Naive thymus-derived CD4-positive, alpha-beta T cell (primary cell): ENCODE results near the gene MAP1LC3B2. TPM values are rescaled to one million over a fixed set of nuclear protein-coding genes. Genes with fewer than 3 reads are reported as not detected.

Source experiments
- ATAC-seq: fragments of 150-1000 bp; cut with Tn5 transposase; 2 replicates; pipeline ENCODE4 v1.10.0; 2021; ENCODE audit warnings: mild to moderate bottlenecking, moderate library complexity
- CTCF ChIA-PET: fragments of 350-600 bp; sonication (Branson Sonifier 250); formaldehyde crosslinking; loops from one replicate; lab custom pipeline; 2021; ENCODE audit warnings: antibody characterized with exemption; lab: Charles Lee
- POLR2A ChIA-PET: fragments of 350-600 bp; sonication (Branson Sonifier 250); formaldehyde crosslinking; loops from one replicate; lab custom pipeline; 2021; ENCODE audit warnings: antibody characterized with exemption, inconsistent platforms; lab: Charles Lee
- DNase-seq, 9 donors: peaks; one replicate each; pipeline versions ENCODE4 v3.0.0 to v3.0.0-alpha.2; 2020 to 2022; ENCODE audit warnings: mixed read lengths in 1 of 9
- H3K27ac ChIP-seq: one replicate; pipeline ENCODE4 v1.7.0; 2013; ENCODE audit warnings: mild to moderate bottlenecking, low read depth, low read length, moderate library complexity
- H3K27me3 ChIP-seq, 2 donors: one replicate each; pipeline ENCODE4 v1.7.0; 2013; ENCODE audit warnings: low read length in 2 of 2, mild to moderate bottlenecking in 2 of 2, moderate library complexity in 2 of 2; ENCODE audit not compliant: control insufficient read depth in 2 of 2, insufficient read depth in 2 of 2
- H3K36me3 ChIP-seq, 3 experiments: 1 replicate in 2 of 3; 2 replicates in 1 of 3; pipeline ENCODE4 v1.7.0; 2013; ENCODE audit warnings: low read length in 3 of 3, mild to moderate bottlenecking in 3 of 3, moderate library complexity in 1 of 3; ENCODE audit not compliant: insufficient read depth in 3 of 3, control insufficient read depth in 2 of 3
- H3K4me1 ChIP-seq, 2 donors: one replicate each; pipeline ENCODE4 v1.7.0; 2013; ENCODE audit warnings: low read length in 2 of 2, mild to moderate bottlenecking in 2 of 2, moderate library complexity in 1 of 2; ENCODE audit not compliant: control insufficient read depth in 2 of 2, insufficient read depth in 2 of 2
- H3K4me3 ChIP-seq: 2 replicates; pipeline ENCODE4 v1.7.0; 2013; ENCODE audit warnings: mild to moderate bottlenecking, low read length
- H3K9me3 ChIP-seq, 3 experiments: 1 replicate in 2 of 3; 2 replicates in 1 of 3; pipeline ENCODE4 v1.7.0; 2013; ENCODE audit warnings: low read length in 3 of 3; ENCODE audit not compliant: control insufficient read depth in 2 of 3
- H3K27ac Mint-ChIP-seq, 9 donors: one replicate each; pipeline ENCODE4 v1.8.0; 2020 to 2022; ENCODE audit warnings: mixed read lengths in 9 of 9, mild to moderate bottlenecking in 8 of 9, moderate library complexity in 5 of 9, inconsistent platforms in 2 of 9
- H3K27me3 Mint-ChIP-seq, 5 donors: one replicate each; pipeline ENCODE4 v1.8.0; 2021 to 2022; ENCODE audit warnings: mixed read lengths in 5 of 5, mild to moderate bottlenecking in 1 of 5
- H3K36me3 Mint-ChIP-seq, 5 donors: one replicate each; pipeline ENCODE4 v1.8.0; 2020 to 2022; ENCODE audit warnings: mixed read lengths in 5 of 5, mild to moderate bottlenecking in 3 of 5, inconsistent platforms in 1 of 5
- H3K4me1 Mint-ChIP-seq, 7 donors: one replicate each; pipeline ENCODE4 v1.8.0; 2020 to 2022; ENCODE audit warnings: mixed read lengths in 7 of 7, mild to moderate bottlenecking in 3 of 7, inconsistent platforms in 1 of 7
- H3K4me3 Mint-ChIP-seq, 10 donors: one replicate each; pipeline ENCODE4 v1.8.0; 2020 to 2022; ENCODE audit warnings: mild to moderate bottlenecking in 10 of 10, mixed read lengths in 10 of 10, moderate library complexity in 6 of 10, inconsistent platforms in 2 of 10
- H3K9me3 Mint-ChIP-seq, 11 donors: one replicate each; pipeline ENCODE4 v1.8.0; 2020 to 2022; ENCODE audit warnings: mixed read lengths in 11 of 11, mild to moderate bottlenecking in 4 of 11, inconsistent platforms in 1 of 11, moderate library complexity in 1 of 11
- intact Hi-C, 2 donors: fragments of 100-400 bp; cut with micrococcal nuclease; formaldehyde crosslinking; loops; one replicate each; pipeline ENCODE4 v1.15.1; 2023
- polyA plus RNA-seq, 2 donors: library from polyadenylated mRNA; unstranded; fragments of 300-500 nt; fragmentation: Illumina TruSeq; gene quantifications; one replicate each; pipeline ENCODE4 v1.2.3, GENCODE V29; 2021
- total RNA-seq, 6 experiments: library from RNA in 5 of 6; stranded (reverse) in 5 of 6; gene quantifications; 1 replicate in 5 of 6; 2 replicates in 1 of 6; pipeline ENCODE4 v1.2.3 and lab custom pipeline; 2021 to 2026

MAP1LC3B2 gene
- total RNA-seq (1 to 10 TPM in 3 of 5 experiments, under 1 TPM in 2; 0.48 to 6.6 (median 1.5) TPM), polyA plus RNA-seq (1 to 10 TPM; 4.4 to 5.9 TPM), total RNA-seq (lab: John Stamatoyannopoulos, UW) (not detected)

GRCh38 chr12:116559162-116559935, at the start of gene MAP1LC3B2:
TSS of gene MAP1LC3B2 (plus strand) at chr12:116559381. CDS start at chr12:116575943, 16,562 bp downstream.
- H3K9me3 ChIP-seq, result no peaks in the 10 kb centered on the region
- intact Hi-C loops, result loop anchor here (1.0 to 10.0 kb wide), 12 partner anchors 15 to 499 kb away; partner anchors contain the start of genes MED13L (in 2 of the 2), RNFT2 (in 1 of the 2) and SPRING1 (in 1 of the 2)
- H3K27me3 ChIP-seq, result no peaks in the 10 kb centered on the region
- peak; percentile 53 to 85 (median 77) for DNase-seq
- H3K36me3 ChIP-seq, result no peaks in the 10 kb centered on the region
- Mint-ChIP-seq H3K9me3 (peaks cover 0 to 6% (median 2%) of the 10 kb centered on the region in 11 donors), H3K27ac (peak within 1 kb of the TSS; percentile 88 to 99 (median 96)), H3K4me3 (peak within 1 kb of the TSS; percentile 70 to 90 (median 86)), H3K27me3 (peaks cover 0 to 6% (median 0%) of the 10 kb centered on the region in 5 donors), H3K4me1 (peaks cover 24 to 54% (median 48%) of the 10 kb centered on the region in 7 donors), H3K36me3 (peaks cover 0 to 20% (median 0%) of the 10 kb centered on the region in 5 donors)
- H3K4me1 ChIP-seq, result peaks cover 29% of the 10 kb centered on the region in 2 donors
- ChIA-PET CTCF (interaction anchor here (0.6 to 1.4 kb wide), 6 partner anchors 20 to 281 kb away, joined by 3 to 5 read pairs (median 4); no protein-coding TSS in a partner anchor), POLR2A (interaction anchor here (0.6 to 1.9 kb wide), 12 partner anchors 9 to 544 kb away, joined by 3 to 11 read pairs (median 4); no protein-coding TSS in a partner anchor)
- ATAC-seq, result peak; percentile 92
- H3K27ac ChIP-seq, result peak within 1 kb of the TSS; percentile 49
- H3K4me3 ChIP-seq, result peak within 1 kb of the TSS; percentile 54

- no peak for ATAC-seq
- Histone ChIP-seq H3K27me3 (no peaks in the 10 kb centered on the region), H3K4me3 (no peak overlapping the region), H3K9me3 (no peaks in the 10 kb centered on the region), H3K4me1 (no peaks in the 10 kb centered on the region), H3K36me3 (no peaks in the 10 kb centered on the region), H3K27ac (no peak overlapping the region)
- ChIA-PET POLR2A (no interaction called here), CTCF (no interaction called here)
- Mint-ChIP-seq H3K4me3 (no peak overlapping the region), H3K36me3 (no peaks in the 10 kb centered on the region), H3K9me3 (no peaks in the 10 kb centered on the region), H3K27ac (no peak overlapping the region), H3K4me1 (peaks cover 0 to 1% (median 0%) of the 10 kb centered on the region in 7 donors), H3K27me3 (peaks cover 0 to 22% (median 0%) of the 10 kb centered on the region in 5 donors)
- intact Hi-C loops, result no loop called here
- DNase-seq, result no peak
These were observed 45.2 kb upstream of the MAP1LC3B2 start for GRCh38 chr12:116513944-116514343.

GRCh38 chr12:116515684-116516083, 43.5 kb upstream of the MAP1LC3B2 start:
- Histone ChIP-seq H3K4me3 (no peak overlapping the region), H3K27ac (no peak overlapping the region), H3K27me3 (no peaks in the 10 kb centered on the region), H3K9me3 (no peaks in the 10 kb centered on the region), H3K4me1 (no peaks in the 10 kb centered on the region), H3K36me3 (no peaks in the 10 kb centered on the region)
- peaks cover 0 to 3% (median 0%) of the 10 kb centered on the region in 7 donors for H3K4me1 Mint-ChIP-seq
- DNase-seq (no peak), ATAC-seq (no peak)
- no peak overlapping the region for H3K4me3 Mint-ChIP-seq
- peaks cover 0 to 15% (median 0%) of the 10 kb centered on the region in 5 donors for H3K27me3 Mint-ChIP-seq
- H3K9me3 Mint-ChIP-seq, result no peaks in the 10 kb centered on the region
- ChIA-PET CTCF (no interaction called here), POLR2A (no interaction called here)
- no peaks in the 10 kb centered on the region for H3K36me3 Mint-ChIP-seq
- intact Hi-C loops, result no loop called here
- H3K27ac Mint-ChIP-seq, result no peak overlapping the region

GRCh38 chr12:116516657-116517056, 42.5 kb upstream of the MAP1LC3B2 start:
- Histone ChIP-seq H3K9me3 (no peaks in the 10 kb centered on the region), H3K36me3 (no peaks in the 10 kb centered on the region), H3K4me1 (no peaks in the 10 kb centered on the region), H3K27ac (no peak overlapping the region), H3K4me3 (no peak overlapping the region), H3K27me3 (no peaks in the 10 kb centered on the region)
- CTCF ChIA-PET, result no interaction called here
- no peaks in the 10 kb centered on the region for H3K36me3 Mint-ChIP-seq
- POLR2A ChIA-PET, result no interaction called here
- H3K27me3 Mint-ChIP-seq, result peaks cover 0 to 15% (median 0%) of the 10 kb centered on the region in 5 donors
- no peak overlapping the region for H3K27ac Mint-ChIP-seq
- H3K4me3 Mint-ChIP-seq, result no peak overlapping the region
- intact Hi-C loops, result no loop called here
- H3K4me1 Mint-ChIP-seq, result peaks cover 5 to 11% (median 8%) of the 10 kb centered on the region in 7 donors
- no peak for ATAC-seq
- H3K9me3 Mint-ChIP-seq, result no peaks in the 10 kb centered on the region
- DNase-seq, result no peak

- H3K27me3 Mint-ChIP-seq, result peaks cover 0 to 15% (median 0%) of the 10 kb centered on the region in 5 donors
- H3K9me3 Mint-ChIP-seq, result no peaks in the 10 kb centered on the region
- H3K36me3 ChIP-seq, result no peaks in the 10 kb centered on the region
- H3K4me1 Mint-ChIP-seq, result peaks cover 5 to 11% (median 8%) of the 10 kb centered on the region in 7 donors
- intact Hi-C loops, result no loop called here
- no peaks in the 10 kb centered on the region for H3K36me3 Mint-ChIP-seq
- H3K4me1 ChIP-seq, result no peaks in the 10 kb centered on the region
- no peak overlapping the region for H3K4me3 ChIP-seq
- ChIA-PET CTCF (interaction anchor here (0.6 kb wide), 1 partner anchor 64 kb away, joined by 5 read pairs; no protein-coding TSS in a partner anchor), POLR2A (no interaction called here)
- no peaks in the 10 kb centered on the region for H3K27me3 ChIP-seq
- H3K9me3 ChIP-seq, result no peaks in the 10 kb centered on the region
- no peak overlapping the region for H3K4me3 Mint-ChIP-seq
- DNase-seq, result no peak
- H3K27ac Mint-ChIP-seq, result no peak overlapping the region
- H3K27ac ChIP-seq, result no peak overlapping the region
- ATAC-seq, result no peak
These were observed 41.6 kb upstream of the MAP1LC3B2 start for GRCh38 chr12:116517431-116518045.

GRCh38 chr12:116520225-116520760, 38.9 kb upstream of the MAP1LC3B2 start:
- ATAC-seq, result no peak
- no peaks in the 10 kb centered on the region for H3K27me3 ChIP-seq
- H3K4me3 Mint-ChIP-seq, result no peak overlapping the region
- H3K27ac ChIP-seq, result no peak overlapping the region
- H3K4me1 Mint-ChIP-seq, result peaks cover 5 to 11% (median 8%) of the 10 kb centered on the region in 7 donors
- peaks cover 0 to 18% (median 0%) of the 10 kb centered on the region in 5 donors for H3K27me3 Mint-ChIP-seq
- H3K27ac Mint-ChIP-seq, result no peak overlapping the region
- H3K9me3 Mint-ChIP-seq, result no peaks in the 10 kb centered on the region
- intact Hi-C loops, result no loop called here
- POLR2A ChIA-PET, result no interaction called here
- DNase-seq, result no peak
- H3K4me1 ChIP-seq, result no peaks in the 10 kb centered on the region
- CTCF ChIA-PET, result interaction anchor here (0.6 kb wide), 1 partner anchor 144 kb away, joined by 5 read pairs; no protein-coding TSS in a partner anchor
- no peaks in the 10 kb centered on the region for H3K36me3 Mint-ChIP-seq
- no peak overlapping the region for H3K4me3 ChIP-seq
- no peaks in the 10 kb centered on the region for H3K36me3 ChIP-seq
- H3K9me3 ChIP-seq, result no peaks in the 10 kb centered on the region
